Spleen (tissue), 11 donors: ENCODE data around the gene MRGPRD. TPM values are rescaled to one million over a fixed set of nuclear protein-coding genes. Genes with fewer than 3 reads are reported as not detected.
A peak's percentile ranks its signal among the peaks of the same experiment; 100 is the strongest.

Experiments
- DNase-seq: peaks from one replicate; pipeline ENCODE4 v3.0.0-alpha.2; 2020
- H3K27ac ChIP-seq, 8 donors: fragments of 200-600 bp; sonication (generic) in 7 of 8; 1 replicate in 4 of 8; 2 replicates in 4 of 8; pipeline versions ENCODE4 v1.5.0 to v1.8.0; 2016 to 2021; ENCODE audit warnings: inconsistent platforms in 4 of 8, mild to moderate bottlenecking in 4 of 8, moderate library complexity in 1 of 8
- H3K27me3 ChIP-seq, 7 donors: fragments of 200-600 bp; sonication (generic) in 6 of 7; replicated peaks in 1 of 7; 1 replicate in 4 of 7; 2 replicates in 3 of 7; pipeline versions ENCODE4 v1.5.0 to v1.8.0; 2016 to 2021; ENCODE audit warnings: inconsistent platforms in 3 of 7, mild to moderate bottlenecking in 1 of 7
- H3K36me3 ChIP-seq, 6 donors: fragments of 200-600 bp; sonication (generic) in 5 of 6; 1 replicate in 4 of 6; 2 replicates in 2 of 6; pipeline versions ENCODE4 v1.5.0 to v1.8.0; 2016 to 2021; ENCODE audit warnings: inconsistent platforms in 2 of 6
- H3K4me1 ChIP-seq, 6 donors: fragments of 200-600 bp; sonication (generic) in 5 of 6; 1 replicate in 3 of 6; 2 replicates in 3 of 6; pipeline versions ENCODE4 v1.5.0 to v1.8.0; 2016 to 2021; ENCODE audit warnings: inconsistent platforms in 3 of 6
- H3K4me3 ChIP-seq, 8 donors: fragments of 200-600 bp; sonication (generic) in 7 of 8; 1 replicate in 4 of 8; 2 replicates in 4 of 8; pipeline versions ENCODE4 v1.5.0 to v1.8.0; 2016 to 2021; ENCODE audit warnings: inconsistent platforms in 4 of 8, mild to moderate bottlenecking in 4 of 8, moderate library complexity in 2 of 8
- H3K9me3 ChIP-seq, 8 donors: fragments of 200-600 bp; sonication (generic) in 7 of 8; 1 replicate in 4 of 8; 2 replicates in 4 of 8; pipeline versions ENCODE4 v1.5.0 to v1.8.0; 2016 to 2021; ENCODE audit warnings: inconsistent platforms in 4 of 8
- CTCF ChIP-seq, 11 experiments: fragments of 200-600 bp in 7 of 11; fragments of 450-650 bp in 4 of 11; sonication (generic) in 4 of 11; IDR thresholded peaks in 8 of 11; conservative IDR thresholded peaks in 3 of 11; 1 replicate in 7 of 11; 2 replicates in 4 of 11; pipeline versions ENCODE4 v1.4.0 to v1.8.0; 2016 to 2021; ENCODE audit warnings: antibody characterized with exemption in 11 of 11, inconsistent platforms in 4 of 11, mild to moderate bottlenecking in 1 of 11
- POLR2A ChIP-seq, 3 donors: fragments of 450-650 bp; IDR thresholded peaks; one replicate each; pipeline ENCODE4 v1.5.1; 2017; ENCODE audit warnings: antibody characterized with exemption in 3 of 3, mild to moderate bottlenecking in 1 of 3
- POLR2AphosphoS5 ChIP-seq, 3 donors: sonication (generic); formaldehyde crosslinking; IDR thresholded peaks; one replicate each; pipeline ENCODE4 v1.5.1; 2017; ENCODE audit warnings: antibody characterized with exemption in 3 of 3
- WGBS, 5 donors: extraction: QIAGEN DNeasy Blood & Tissue Kit in 3 of 5; methylation state at CpG; one replicate each; pipeline versions ENCODE4 v1.1.5 to v1.1.7; 2013 to 2018; 5-methylcytosine and 5-hydroxymethylcytosine counted together
- intact Hi-C: fragments of 100-400 bp; cut with DNase I; formaldehyde crosslinking; loops from one replicate; pipeline ENCODE4 v1.15.0; 2023; ENCODE audit warnings: low total_unique reads
- polyA plus RNA-seq, 3 donors: library from polyadenylated mRNA; stranded (reverse); fragments of 200-250 nt; gene quantifications; one replicate each; pipeline ENCODE4 v1.2.1, GENCODE V29; 2013
- total RNA-seq, 7 donors: library from RNA; depleted of rRNA in 3 of 7; stranded (reverse); fragments of >200 nt in 3 of 7; fragmentation: NEBNext Ultra II Directional in 4 of 7; extraction: Animal tissue kit (Norgen Biotek cat#: 25700) in 4 of 7; gene quantifications; one replicate each; pipeline versions ENCODE4 v1.1.0 to v1.2.1, GENCODE V29; 2016 to 2021
- donor health status: healthy with polysubstance abuse.
- donor health status: DM: no; HTN: no; CAD: no; lungs with moderate emphysema.
- donor health status: DM: no; HTN: no; CAD: no.
- donor health status: Bipolar disorder and iron deficiency.
- donor health status: healthy.
- donor health status: DM: no; HTN: no; CAD: no.
- donor health status: DM: yes; HTN: yes; CAD: no.

Gene MRGPRD
- total and polyA plus RNA-seq, 10 donors = not detected

- no peak for DNase-seq
- Histone ChIP-seq H3K9me3 (peaks cover 0 to 11% (median 4%) of the 10 kb centered on the region in 8 donors), H3K27ac (no peak overlapping the region), H3K4me3 (no peak overlapping the region), H3K27me3 (peaks cover 0 to 32% (median 7%) of the 10 kb centered on the region in 7 donors), H3K36me3 (no peaks in the 10 kb centered on the region), H3K4me1 (no peaks in the 10 kb centered on the region)
- TF ChIP-seq POLR2A (IDR thresholded peaks at IDR 0.05) (no peak), POLR2AphosphoS5 (IDR thresholded peaks at IDR 0.05) (no peak), CTCF (IDR thresholded peaks at IDR 0.05 in 8 of 11, conservative IDR thresholded peaks at IDR 0.05 in 3 of 11) (no peak)
- intact Hi-C loops = no loop called here
- WGBS, 5 donors = 44 to 62% (median 55%) methylated on average over 5 of the region's 5 CpGs
Measured at GRCh38 chr11:68978626-68978930, 2.2 kb downstream of the MRGPRD start.

GRCh38 chr11:68977781-68978625 lies 2.8 kb downstream of the MRGPRD start:
- Histone ChIP-seq H3K27me3 (peaks cover 0 to 32% (median 7%) of the 10 kb centered on the region in 7 donors), H3K4me1 (no peaks in the 10 kb centered on the region), H3K4me3 (no peak overlapping the region), H3K27ac (no peak overlapping the region), H3K36me3 (no peaks in the 10 kb centered on the region), H3K9me3 (peaks cover 0 to 11% (median 4%) of the 10 kb centered on the region in 8 donors)
- 63 to 78% (median 71%) methylated on average over 14 of the region's 14 CpGs for WGBS, 5 donors
- intact Hi-C loops = no loop called here
- TF ChIP-seq POLR2AphosphoS5 (IDR thresholded peaks at IDR 0.05) (no peak), POLR2A (IDR thresholded peaks at IDR 0.05) (no peak), CTCF (IDR thresholded peaks at IDR 0.05 in 8 of 11, conservative IDR thresholded peaks at IDR 0.05 in 3 of 11) (no peak)
- DNase-seq = peak; percentile 43

GRCh38 chr11:68976563-68976962 lies 4.2 kb downstream of the MRGPRD start:
- Histone ChIP-seq H3K27ac (no peak overlapping the region), H3K4me3 (no peak overlapping the region), H3K27me3 (peaks cover 0 to 39% (median 7%) of the 10 kb centered on the region in 7 donors), H3K9me3 (peaks cover 0 to under 1% (median 0%) of the 10 kb centered on the region in 8 donors), H3K36me3 (no peaks in the 10 kb centered on the region), H3K4me1 (no peaks in the 10 kb centered on the region)
- TF ChIP-seq CTCF (IDR thresholded peaks at IDR 0.05 in 8 of 11, conservative IDR thresholded peaks at IDR 0.05 in 3 of 11) = no peak
- no peak for TF ChIP-seq POLR2AphosphoS5 (IDR thresholded peaks at IDR 0.05)
- TF ChIP-seq POLR2A (IDR thresholded peaks at IDR 0.05) = no peak
- intact Hi-C loops = no loop called here
- peak; percentile 35 for DNase-seq
- WGBS, 5 donors = 73 to 81% (median 75%) methylated on average over 4 of the region's 4 CpGs

- intact Hi-C loops = no loop called here
Measured at GRCh38 chr11:68976095-68976494, 4.7 kb downstream of the MRGPRD start.

More at GRCh38 chr11:68976095-68976494, 4.7 kb downstream of the MRGPRD start:
- peak; percentile 30 for DNase-seq
- peaks cover 0 to 44% (median 7%) of the 10 kb centered on the region in 7 donors for H3K27me3 ChIP-seq
- no peak overlapping the region for H3K4me3 ChIP-seq
- H3K9me3 ChIP-seq = no peaks in the 10 kb centered on the region
- 50 to 76% (median 62%) methylated on average over 4 of the region's 4 CpGs for WGBS, 5 donors
- H3K4me1 ChIP-seq = no peaks in the 10 kb centered on the region
- H3K36me3 ChIP-seq = no peaks in the 10 kb centered on the region
- no peak for TF ChIP-seq POLR2A (IDR thresholded peaks at IDR 0.05)
- no peak for TF ChIP-seq POLR2AphosphoS5 (IDR thresholded peaks at IDR 0.05)
- TF ChIP-seq CTCF (IDR thresholded peaks at IDR 0.05 in 8 of 11, conservative IDR thresholded peaks at IDR 0.05 in 3 of 11) = no peak
- H3K27ac ChIP-seq = no peak overlapping the region
